Measurements from ENCODE around the gene PCSK6. TPM values are rescaled to one million over a fixed set of nuclear protein-coding genes. Genes with fewer than 3 reads are reported as not detected.

The PCSK6 gene
- total RNA-seq, 1 donor from 2014 or later: 1.1 TPM

GRCh38 chr15:101315736-101316135 is 173.8 kb downstream of the PCSK6 start:
- Mint-ChIP-seq H3K4me1 (peaks cover 7% of the 10 kb centered on the region), H3K4me3 (no peak overlapping the region), H3K27ac (no peak overlapping the region), H3K27me3 (peaks cover 24% of the 10 kb centered on the region), H3K9me3 (no peaks in the 10 kb centered on the region), H3K36me3 (ENCODE audit: low read depth) (no peaks in the 10 kb centered on the region)
- no peak for ATAC-seq (ENCODE audit: low read depth)
- intact Hi-C loops (cut with micrococcal nuclease): no loop called here
- TF ChIP-seq CTCF (IDR thresholded peaks at IDR 0.05): no peak
- ChIA-PET POLR2A (no interaction called here), CTCF (no interaction called here)
- no peak for DNase-seq

DNA sequence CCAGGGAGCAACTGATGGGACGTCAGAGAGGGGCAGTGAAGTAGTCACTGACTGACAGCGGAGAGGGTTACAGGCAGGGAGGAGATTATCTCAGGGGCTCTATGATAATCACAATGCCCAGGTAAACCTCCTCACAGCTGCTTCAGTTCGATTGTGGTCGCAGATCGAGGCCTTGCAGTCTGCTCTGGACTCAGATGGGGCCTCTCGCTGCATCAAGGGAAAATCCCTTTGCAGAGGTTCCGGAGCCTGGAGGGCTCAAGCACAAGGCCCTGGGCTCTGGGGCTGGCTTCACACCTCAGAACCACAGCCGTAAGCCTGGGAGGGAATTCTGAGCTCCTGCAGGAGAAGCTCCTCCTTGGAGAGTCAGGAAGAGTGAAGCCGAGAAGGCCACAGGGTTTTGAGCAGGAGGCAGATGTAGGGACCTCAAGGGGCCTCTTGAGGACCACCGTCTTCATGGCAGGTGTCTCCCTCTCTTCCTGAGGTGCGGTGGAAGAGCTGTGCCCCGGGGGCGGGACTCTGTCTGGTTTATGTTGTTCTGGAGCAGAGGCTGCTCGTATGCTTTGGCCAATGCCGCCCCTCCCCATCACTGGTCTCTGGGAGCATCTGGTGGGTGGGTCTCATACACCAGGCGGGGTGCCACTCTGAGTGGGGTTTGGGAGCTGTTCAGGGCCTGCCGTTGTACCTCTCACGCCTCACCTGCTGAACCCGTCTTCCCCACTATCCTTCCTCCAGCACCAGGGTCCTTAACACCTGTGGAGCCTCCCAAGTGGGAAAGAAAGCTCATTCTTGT is 175.0 kb downstream of the PCSK6 start:
- ChIA-PET CTCF (no interaction called here), POLR2A (no interaction called here)
- ATAC-seq (ENCODE audit: low read depth) (no peak), DNase-seq (no peak)
- no peak overlapping the region for H3K27ac Mint-ChIP-seq
- no peaks in the 10 kb centered on the region for H3K9me3 Mint-ChIP-seq
- H3K4me3 Mint-ChIP-seq: no peak overlapping the region
- no peaks in the 10 kb centered on the region for H3K4me1 Mint-ChIP-seq
- intact Hi-C loops (cut with micrococcal nuclease): no loop called here
- H3K27me3 Mint-ChIP-seq: peaks cover 16% of the 10 kb centered on the region
- TF ChIP-seq CTCF (IDR thresholded peaks at IDR 0.05): no peak
- no peaks in the 10 kb centered on the region for H3K36me3 Mint-ChIP-seq (ENCODE audit: low read depth)

DNA sequence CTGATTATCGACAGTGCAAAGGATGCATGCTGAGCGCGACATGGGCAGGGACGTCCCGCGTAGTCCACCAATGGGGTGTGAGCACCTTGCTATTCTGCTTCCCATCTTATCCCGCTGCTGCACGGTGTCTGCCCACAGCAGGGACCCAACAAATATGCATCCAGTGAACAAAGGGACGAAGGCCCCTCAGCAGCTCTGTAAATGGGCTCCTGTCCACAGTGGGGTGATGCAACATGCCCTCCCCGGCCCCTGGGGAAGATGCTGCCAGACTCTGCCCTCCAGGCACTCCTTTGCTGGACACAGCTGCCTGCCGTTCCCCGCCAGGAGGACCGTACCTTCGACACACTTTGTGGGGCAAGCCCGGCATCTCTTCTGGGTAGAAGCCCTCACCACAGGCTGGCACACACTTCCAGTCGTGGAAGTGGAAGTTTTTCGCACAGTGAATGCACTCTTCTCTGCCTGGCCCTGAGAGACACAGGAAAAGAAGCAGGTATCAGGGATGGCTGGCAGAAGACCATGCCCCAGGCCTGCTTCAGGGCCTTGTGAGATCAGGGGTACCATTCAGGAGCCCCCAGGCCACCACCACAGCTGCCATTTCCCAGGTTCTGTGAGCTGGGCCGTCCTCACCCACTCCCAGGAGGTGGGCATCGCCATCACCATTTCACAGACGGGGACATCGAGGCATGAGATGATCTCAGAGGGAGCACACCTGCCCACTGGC is 176.3 kb downstream of the PCSK6 start:
- Mint-ChIP-seq H3K9me3 (no peaks in the 10 kb centered on the region), H3K4me3 (no peak overlapping the region), H3K4me1 (no peaks in the 10 kb centered on the region), H3K36me3 (ENCODE audit: low read depth) (no peaks in the 10 kb centered on the region), H3K27me3 (peaks cover 7% of the 10 kb centered on the region), H3K27ac (no peak overlapping the region)
- DNase-seq: no peak
- intact Hi-C loops (cut with micrococcal nuclease): no loop called here
- TF ChIP-seq CTCF (IDR thresholded peaks at IDR 0.05): no peak
- ChIA-PET CTCF (no interaction called here), POLR2A (no interaction called here)
- ATAC-seq (ENCODE audit: low read depth): no peak

DNA sequence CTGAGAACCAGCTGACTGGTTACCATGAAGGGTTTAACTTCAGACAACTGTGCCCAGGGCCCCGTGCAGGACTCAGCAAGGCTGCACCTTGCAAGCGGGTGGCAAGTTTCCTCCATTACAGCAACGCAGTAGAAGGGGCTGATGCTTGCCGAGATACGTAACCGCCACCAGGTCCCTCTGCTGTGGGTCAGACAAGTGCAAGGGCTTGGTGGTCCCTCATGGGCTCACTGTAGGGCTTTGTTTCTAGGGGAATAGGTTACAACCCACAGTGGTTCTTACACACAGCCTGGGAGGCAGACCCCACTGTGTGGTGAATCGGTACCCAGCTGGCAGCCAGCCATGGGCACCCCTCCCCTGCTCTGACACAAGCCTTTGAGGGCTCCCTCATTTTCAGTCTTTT is 179.0 kb downstream of the PCSK6 start:
- CTCF ChIA-PET: no interaction called here
- intact Hi-C loops (cut with micrococcal nuclease): no loop called here

More for the DNA sequence above, 179.0 kb downstream of the PCSK6 start:
- POLR2A ChIA-PET: no interaction called here
- no peaks in the 10 kb centered on the region for H3K9me3 Mint-ChIP-seq
- no peaks in the 10 kb centered on the region for H3K4me1 Mint-ChIP-seq
- no peak overlapping the region for H3K4me3 Mint-ChIP-seq
- peaks cover 2% of the 10 kb centered on the region for H3K27me3 Mint-ChIP-seq
- DNase-seq (peak; percentile 10), ATAC-seq (ENCODE audit: low read depth) (no peak)
- no peak for TF ChIP-seq CTCF (IDR thresholded peaks at IDR 0.05)
- H3K36me3 Mint-ChIP-seq (ENCODE audit: low read depth): no peaks in the 10 kb centered on the region
- H3K27ac Mint-ChIP-seq: no peak overlapping the region

Data from activated B cell treated with CpG ODN at 0.5 μM for 24 hours (primary cell).